Hepatocyte (in vitro differentiated cells): ENCODE data around the gene IL18.

ENCODE experiments used
- EZH2 ChIP-seq: fragments of 200-600 bp; sonication (generic); IDR thresholded peaks from 2 replicates; pipeline ENCODE4 v1.6.1; 2016; ENCODE audit warnings: antibody characterized with exemption, mild to moderate bottlenecking, borderline replicate concordance
- EZH2phosphoT487 ChIP-seq: fragments of 200-600 bp; sonication (generic); IDR thresholded peaks from one replicate; pipeline ENCODE4 v1.6.1; 2018; ENCODE audit warnings: antibody characterized with exemption, mild to moderate bottlenecking, low read depth, moderate library complexity; ENCODE audit not compliant: unreplicated experiment, severe bottlenecking
- TF ChIP-seq, protein P1 (sequence below): fragments of 200-600 bp; sonication (generic); IDR thresholded peaks from 2 replicates; pipeline ENCODE4 v1.5.1; 2016; ENCODE audit warnings: antibody characterized with exemption, mild to moderate bottlenecking; ENCODE audit not compliant: poor library complexity

GRCh38 chr11:112210890-112211289 lies 47.0 kb upstream of the IL18 start:
- TF ChIP-seq, protein P1, sequence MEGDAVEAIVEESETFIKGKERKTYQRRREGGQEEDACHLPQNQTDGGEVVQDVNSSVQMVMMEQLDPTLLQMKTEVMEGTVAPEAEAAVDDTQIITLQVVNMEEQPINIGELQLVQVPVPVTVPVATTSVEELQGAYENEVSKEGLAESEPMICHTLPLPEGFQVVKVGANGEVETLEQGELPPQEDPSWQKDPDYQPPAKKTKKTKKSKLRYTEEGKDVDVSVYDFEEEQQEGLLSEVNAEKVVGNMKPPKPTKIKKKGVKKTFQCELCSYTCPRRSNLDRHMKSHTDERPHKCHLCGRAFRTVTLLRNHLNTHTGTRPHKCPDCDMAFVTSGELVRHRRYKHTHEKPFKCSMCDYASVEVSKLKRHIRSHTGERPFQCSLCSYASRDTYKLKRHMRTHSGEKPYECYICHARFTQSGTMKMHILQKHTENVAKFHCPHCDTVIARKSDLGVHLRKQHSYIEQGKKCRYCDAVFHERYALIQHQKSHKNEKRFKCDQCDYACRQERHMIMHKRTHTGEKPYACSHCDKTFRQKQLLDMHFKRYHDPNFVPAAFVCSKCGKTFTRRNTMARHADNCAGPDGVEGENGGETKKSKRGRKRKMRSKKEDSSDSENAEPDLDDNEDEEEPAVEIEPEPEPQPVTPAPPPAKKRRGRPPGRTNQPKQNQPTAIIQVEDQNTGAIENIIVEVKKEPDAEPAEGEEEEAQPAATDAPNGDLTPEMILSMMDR = no peak
- TF ChIP-seq EZH2 = no peak
- no peak for TF ChIP-seq EZH2phosphoT487
